ENCODE results near the gene MCM9.

The MCM9 gene

GRCh38 chr6:118934461-118935330, at the start of gene MCM9:
MCM9 (minus strand) TSS chr6:118935159; CDS start chr6:118931723, 3,436 bp downstream.
- DNase-seq (ENCODE audit: low read depth, low spot score) = peak; percentile 97

GRCh38 chr6:118984342-118984741, 49.4 kb upstream of the MCM9 start:
- no peak for DNase-seq (ENCODE audit: low read depth, low spot score)

GRCh38 chr6:118982575-118982911, 47.6 kb upstream of the MCM9 start:
- DNase-seq (ENCODE audit: low read depth, low spot score) = no peak

- DNase-seq (ENCODE audit: low read depth, low spot score) = no peak
Measured at GRCh38 chr6:118981884-118982574, 47.1 kb upstream of the MCM9 start.

GRCh38 chr6:118980063-118980462, 45.1 kb upstream of the MCM9 start:
- DNase-seq (ENCODE audit: low read depth, low spot score) = no peak

GRCh38 chr6:118974790-118975189, 39.8 kb upstream of the MCM9 start:
- DNase-seq (ENCODE audit: low read depth, low spot score) = no peak

- DNase-seq (ENCODE audit: low read depth, low spot score) = no peak
Measured at GRCh38 chr6:118971682-118972081, 36.7 kb upstream of the MCM9 start.

GRCh38 chr6:118970866-118971265, 35.9 kb upstream of the MCM9 start:
- no peak for DNase-seq (ENCODE audit: low read depth, low spot score)

GRCh38 chr6:118968416-118968815, 33.5 kb upstream of the MCM9 start:
- peak; percentile 22 for DNase-seq (ENCODE audit: low read depth, low spot score)

- no peak for DNase-seq (ENCODE audit: low read depth, low spot score)
Measured at GRCh38 chr6:118967239-118967638, 32.3 kb upstream of the MCM9 start.

GRCh38 chr6:118965843-118966370, 30.9 kb upstream of the MCM9 start:
- DNase-seq (ENCODE audit: low read depth, low spot score) = no peak

GRCh38 chr6:118965371-118965770, 30.4 kb upstream of the MCM9 start:
- no peak for DNase-seq (ENCODE audit: low read depth, low spot score)

GRCh38 chr6:118963003-118963402, 28.0 kb upstream of the MCM9 start:
- no peak for DNase-seq (ENCODE audit: low read depth, low spot score)

GRCh38 chr6:118959903-118960302, 24.9 kb upstream of the MCM9 start:
- DNase-seq (ENCODE audit: low read depth, low spot score) = peak; percentile 11

- no peak for DNase-seq (ENCODE audit: low read depth, low spot score)
Measured at GRCh38 chr6:118953391-118953790, 18.4 kb upstream of the MCM9 start.

- DNase-seq (ENCODE audit: low read depth, low spot score) = no peak
Measured at GRCh38 chr6:118952683-118953082, 17.7 kb upstream of the MCM9 start.

- no peak for DNase-seq (ENCODE audit: low read depth, low spot score)
Measured at GRCh38 chr6:118945217-118945616, 10.3 kb upstream of the MCM9 start.

GRCh38 chr6:118940770-118941169, 5.8 kb upstream of the MCM9 start:
- DNase-seq (ENCODE audit: low read depth, low spot score) = peak; percentile 31

- no peak for DNase-seq (ENCODE audit: low read depth, low spot score)
Measured at GRCh38 chr6:118939683-118940082, 4.7 kb upstream of the MCM9 start.

GRCh38 chr6:118935978-118936703, 1.2 kb upstream of the MCM9 start:
- no peak for DNase-seq (ENCODE audit: low read depth, low spot score)

- DNase-seq (ENCODE audit: low read depth, low spot score) = no peak
Measured at GRCh38 chr6:118935331-118935668, 341 bp upstream of the MCM9 start.

GRCh38 chr6:118933855-118934460, 1.0 kb downstream of the MCM9 start:
- DNase-seq (ENCODE audit: low read depth, low spot score) = no peak
